ENCODE measurements around the gene GJB3.
"Not testable (repeated sequence)": the region's sequence is repeated elsewhere in the genome, so short reads cannot be mapped to it uniquely, and the experiment has no call there.

Gene GJB3

GRCh38 chr1:34781071-34781843 is at the start of gene GJB3:
TSS of gene GJB3 (plus strand) at chr1:34781214. CDS start at chr1:34784763, 3,549 bp downstream.
- no peak for DNase-seq (ENCODE audit: extremely low spot score)

DNA sequence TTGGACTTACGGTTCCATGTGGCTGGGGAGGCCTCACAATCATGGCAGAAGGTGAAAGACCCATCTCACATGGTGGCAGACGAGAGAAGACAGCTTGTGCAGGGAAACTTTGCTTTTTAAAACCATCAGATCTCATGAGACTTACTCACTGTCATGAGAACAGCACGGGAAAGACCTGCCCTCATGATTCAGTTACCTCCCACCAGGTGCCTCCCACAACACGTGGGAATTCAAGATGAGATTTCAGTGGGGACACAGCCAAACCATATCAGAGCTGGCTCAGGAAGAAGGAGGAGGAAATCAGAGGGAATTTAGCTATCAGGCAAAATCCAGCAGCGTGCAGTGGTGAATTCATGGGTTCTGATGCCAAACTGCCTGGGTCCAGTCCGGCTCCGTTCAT is 48.2 kb upstream of the GJB3 start:
- CTCF ChIA-PET: interaction anchor here (1.2 kb wide), 1 partner anchor 10 kb away, joined by 3 read pairs; no protein-coding TSS in a partner anchor
- DNase-seq (ENCODE audit: extremely low spot score); POLR2A ChIA-PET: not testable (repeated sequence)

More at GRCh38 chr1:34781071-34781843, at the start of gene GJB3:
- CTCF ChIA-PET: interaction anchor here (1.1 kb wide), 1 partner anchor 71 kb away, joined by 6 read pairs; no protein-coding TSS in a partner anchor
- TF ChIP-seq ARNT (IDR thresholded peaks at IDR 0.05): no peak
- TF ChIP-seq NFRKB (IDR thresholded peaks at IDR 0.05): no peak
- TF ChIP-seq TARDBP (IDR thresholded peaks at IDR 0.05): no peak
- no peak for TF ChIP-seq SP1 (IDR thresholded peaks at IDR 0.05)
- no peak for TF ChIP-seq FOXM1 (IDR thresholded peaks at IDR 0.05; ENCODE audit: borderline replicate concordance)
- no peak for TF ChIP-seq BHLHE40 (IDR thresholded peaks at IDR 0.05; ENCODE audit: borderline replicate concordance)
- TF ChIP-seq FOXA1 (IDR thresholded peaks at IDR 0.05): no peak
- no peak for TF ChIP-seq PKNOX1 (IDR thresholded peaks at IDR 0.05)
- no peak for TF ChIP-seq LEF1 (IDR thresholded peaks at IDR 0.05; ENCODE audit: borderline replicate concordance)
- no peak for TF ChIP-seq HDGF (IDR thresholded peaks at IDR 0.05; ENCODE audit: borderline replicate concordance)
- TF ChIP-seq CTBP1 (IDR thresholded peaks at IDR 0.05; ENCODE audit: borderline replicate concordance): no peak
- no peak for TF ChIP-seq ZNF384 (IDR thresholded peaks at IDR 0.05)
- TF ChIP-seq FOXK2 (IDR thresholded peaks at IDR 0.05): no peak
- no peak for TF ChIP-seq L3MBTL2 (conservative IDR thresholded peaks at IDR 0.05)
- no peak for TF ChIP-seq ELF4 (IDR thresholded peaks at IDR 0.05)
- TF ChIP-seq SUZ12 (IDR thresholded peaks at IDR 0.05): no peak
- POLR2A ChIA-PET: no interaction called here

DNA sequence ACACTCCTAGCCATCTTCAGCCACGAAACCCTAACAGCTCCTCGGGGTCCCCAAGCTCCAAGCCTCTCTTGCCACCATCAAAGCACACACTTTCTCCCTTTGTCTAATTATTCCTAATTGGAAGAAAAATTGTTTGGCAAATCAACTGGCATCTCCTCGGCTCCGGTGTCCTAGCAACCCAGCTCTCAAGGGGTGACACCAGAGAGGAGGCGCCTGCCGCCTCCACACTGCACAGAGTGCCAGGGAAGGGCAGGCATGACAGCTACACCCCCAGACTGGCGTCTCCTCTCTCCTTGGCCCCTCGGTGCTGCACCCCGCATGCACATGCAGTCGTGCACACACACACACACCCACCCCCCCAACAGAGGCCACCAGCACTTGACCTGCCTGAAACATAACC is 44.3 kb upstream of the GJB3 start:
- TF ChIP-seq ELF4 (IDR thresholded peaks at IDR 0.05) (no peak), ARNT (IDR thresholded peaks at IDR 0.05) (no peak), PKNOX1 (IDR thresholded peaks at IDR 0.05) (no peak), HDGF (IDR thresholded peaks at IDR 0.05; ENCODE audit: borderline replicate concordance) (no peak), ZNF384 (IDR thresholded peaks at IDR 0.05) (no peak), L3MBTL2 (conservative IDR thresholded peaks at IDR 0.05) (no peak), CTBP1 (IDR thresholded peaks at IDR 0.05; ENCODE audit: borderline replicate concordance) (no peak), TARDBP (IDR thresholded peaks at IDR 0.05) (no peak), FOXK2 (IDR thresholded peaks at IDR 0.05) (no peak), LEF1 (IDR thresholded peaks at IDR 0.05; ENCODE audit: borderline replicate concordance) (no peak), SUZ12 (IDR thresholded peaks at IDR 0.05) (no peak), FOXA1 (IDR thresholded peaks at IDR 0.05) (no peak), BHLHE40 (IDR thresholded peaks at IDR 0.05; ENCODE audit: borderline replicate concordance) (no peak), FOXM1 (IDR thresholded peaks at IDR 0.05; ENCODE audit: borderline replicate concordance) (no peak), NFRKB (IDR thresholded peaks at IDR 0.05) (no peak), SP1 (IDR thresholded peaks at IDR 0.05) (no peak)
- ChIA-PET CTCF (no interaction called here), POLR2A (no interaction called here)
- DNase-seq (ENCODE audit: extremely low spot score): no peak

GRCh38 chr1:34737236-34737635 is 43.8 kb upstream of the GJB3 start:
- POLR2A ChIA-PET; CTCF ChIA-PET; DNase-seq (ENCODE audit: extremely low spot score): not testable (repeated sequence)

DNA sequence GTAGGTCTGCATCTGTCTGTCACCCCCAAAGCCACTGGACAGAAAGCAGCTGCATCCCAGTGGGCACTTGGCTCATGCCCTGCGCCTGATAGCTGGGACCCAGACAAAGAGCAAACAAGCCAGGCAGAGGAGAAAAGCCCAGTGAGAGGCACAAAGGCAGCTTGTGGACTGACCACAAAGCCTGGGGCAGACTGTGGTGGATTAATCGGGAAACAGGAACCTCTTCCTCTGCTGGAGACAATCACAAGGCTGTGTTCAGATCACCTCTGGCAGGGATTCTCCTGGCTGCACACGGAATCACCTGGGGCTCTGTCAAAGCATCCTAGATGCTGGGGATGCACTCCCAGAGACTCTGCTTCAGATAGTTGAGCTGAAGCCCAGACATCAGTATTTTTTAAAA is 41.4 kb upstream of the GJB3 start:
- no peak for DNase-seq (ENCODE audit: extremely low spot score)
- no peak for TF ChIP-seq L3MBTL2 (conservative IDR thresholded peaks at IDR 0.05)
- no peak for TF ChIP-seq NFRKB (IDR thresholded peaks at IDR 0.05)
- no peak for TF ChIP-seq HDGF (IDR thresholded peaks at IDR 0.05; ENCODE audit: borderline replicate concordance)
- TF ChIP-seq PKNOX1 (IDR thresholded peaks at IDR 0.05): no peak
- no peak for TF ChIP-seq ARNT (IDR thresholded peaks at IDR 0.05)
- TF ChIP-seq CTBP1 (IDR thresholded peaks at IDR 0.05; ENCODE audit: borderline replicate concordance): no peak
- no peak for TF ChIP-seq TARDBP (IDR thresholded peaks at IDR 0.05)
- ChIA-PET CTCF (no interaction called here), POLR2A (no interaction called here)

DNA sequence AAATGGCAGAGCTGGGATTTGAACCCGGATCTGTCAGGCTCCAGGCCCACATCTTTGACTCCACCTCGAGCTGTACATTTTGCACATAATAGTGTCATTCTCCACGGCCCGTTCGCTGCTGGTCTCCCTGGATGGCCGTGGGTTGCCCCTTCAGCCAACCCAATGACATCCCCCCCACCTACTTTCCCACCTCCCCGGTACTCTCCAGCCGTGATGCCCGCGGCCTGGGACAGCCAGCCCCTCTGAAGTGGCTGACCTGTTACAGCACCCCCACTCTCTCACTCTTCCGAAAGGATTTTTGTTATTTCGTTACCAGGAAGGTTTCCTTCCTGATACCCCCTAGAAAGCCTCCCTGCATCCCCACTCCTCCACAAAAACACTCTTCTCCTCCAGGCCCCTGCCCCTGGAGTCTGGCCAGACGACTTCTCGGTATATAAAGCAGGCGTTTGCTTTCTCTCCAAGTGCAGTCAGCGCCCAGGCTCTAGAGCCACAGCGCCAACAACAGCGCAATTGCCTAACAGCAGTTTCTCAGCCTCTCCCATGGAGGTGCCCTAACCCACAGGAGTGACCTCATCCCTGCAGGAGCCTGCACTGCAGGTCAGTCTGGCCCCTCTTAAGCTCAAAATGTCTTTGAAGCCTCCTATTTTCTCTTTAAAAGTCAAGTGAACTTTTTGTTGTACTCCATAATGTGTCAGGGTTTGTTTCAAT is 40.7 kb upstream of the GJB3 start:
- DNase-seq (ENCODE audit: extremely low spot score): no peak
- no peak for TF ChIP-seq LEF1 (IDR thresholded peaks at IDR 0.05; ENCODE audit: borderline replicate concordance)
- no peak for TF ChIP-seq NFRKB (IDR thresholded peaks at IDR 0.05)
- TF ChIP-seq HDGF (IDR thresholded peaks at IDR 0.05; ENCODE audit: borderline replicate concordance): no peak
- no peak for TF ChIP-seq FOXA1 (IDR thresholded peaks at IDR 0.05)
- TF ChIP-seq TARDBP (IDR thresholded peaks at IDR 0.05): no peak
- TF ChIP-seq ARNT (IDR thresholded peaks at IDR 0.05): no peak
- TF ChIP-seq SP1 (IDR thresholded peaks at IDR 0.05): no peak
- TF ChIP-seq L3MBTL2 (conservative IDR thresholded peaks at IDR 0.05): no peak
- no peak for TF ChIP-seq BHLHE40 (IDR thresholded peaks at IDR 0.05; ENCODE audit: borderline replicate concordance)
- no peak for TF ChIP-seq FOXK2 (IDR thresholded peaks at IDR 0.05)
- TF ChIP-seq FOXM1 (IDR thresholded peaks at IDR 0.05; ENCODE audit: borderline replicate concordance): no peak
- TF ChIP-seq CTBP1 (IDR thresholded peaks at IDR 0.05; ENCODE audit: borderline replicate concordance): no peak
- TF ChIP-seq ZNF384 (IDR thresholded peaks at IDR 0.05): no peak
- no peak for TF ChIP-seq SUZ12 (IDR thresholded peaks at IDR 0.05)
- TF ChIP-seq PKNOX1 (IDR thresholded peaks at IDR 0.05): no peak
- no peak for TF ChIP-seq ELF4 (IDR thresholded peaks at IDR 0.05)
- ChIA-PET POLR2A (no interaction called here), CTCF (no interaction called here)

All from HEK293T (cell line).